HG03521 (cell line): ENCODE data around the gene PLEKHM1.
"Not testable (repeated sequence)": the region's sequence is repeated elsewhere in the genome, so short reads cannot be mapped to it uniquely, and the experiment has no call there.

ENCODE experiments used
- ATAC-seq: cut with Tn5 transposase; IDR thresholded peaks from one replicate; pipeline ENCODE4 v1.9.1; 2021; ENCODE audit warnings: mild to moderate bottlenecking, moderate library complexity; ENCODE audit not compliant: unreplicated experiment

The PLEKHM1 gene

GRCh38 chr17:45461524-45462327 is 28.8 kb downstream of the PLEKHM1 start:
- ATAC-seq, result peak; percentile 80

GRCh38 chr17:45460422-45460821 is 30.1 kb downstream of the PLEKHM1 start:
- not testable (repeated sequence) for ATAC-seq

- not testable (repeated sequence) for ATAC-seq
Measured at GRCh38 chr17:45454341-45454740, 36.2 kb downstream of the PLEKHM1 start.

GRCh38 chr17:45453731-45454130 is 36.8 kb downstream of the PLEKHM1 start:
- ATAC-seq, result not testable (repeated sequence)

- not testable (repeated sequence) for ATAC-seq
Measured at GRCh38 chr17:45453225-45453534, 37.3 kb downstream of the PLEKHM1 start.

- not testable (repeated sequence) for ATAC-seq
Measured at GRCh38 chr17:45452329-45453224, 37.9 kb downstream of the PLEKHM1 start.

GRCh38 chr17:45451660-45452059 is 38.9 kb downstream of the PLEKHM1 start:
- ATAC-seq, result not testable (repeated sequence)

GRCh38 chr17:45451131-45451530 is 39.4 kb downstream of the PLEKHM1 start:
- ATAC-seq, result no peak

- not testable (repeated sequence) for ATAC-seq
Measured at GRCh38 chr17:45449708-45450329, 40.7 kb downstream of the PLEKHM1 start.

- ATAC-seq, result not testable (repeated sequence)
Measured at GRCh38 chr17:45449260-45449659, 41.3 kb downstream of the PLEKHM1 start.

- ATAC-seq, result not testable (repeated sequence)
Measured at GRCh38 chr17:45448483-45448882, 42.0 kb downstream of the PLEKHM1 start.

GRCh38 chr17:45448066-45448465 is 42.5 kb downstream of the PLEKHM1 start:
- ATAC-seq, result not testable (repeated sequence)

GRCh38 chr17:45447650-45448049 is 42.9 kb downstream of the PLEKHM1 start:
- not testable (repeated sequence) for ATAC-seq

- not testable (repeated sequence) for ATAC-seq
Measured at GRCh38 chr17:45446872-45447625, 43.5 kb downstream of the PLEKHM1 start.

- not testable (repeated sequence) for ATAC-seq
Measured at GRCh38 chr17:45445901-45446743, 44.4 kb downstream of the PLEKHM1 start.

GRCh38 chr17:45444856-45445820 is 45.4 kb downstream of the PLEKHM1 start:
- not testable (repeated sequence) for ATAC-seq

GRCh38 chr17:45444301-45444700 is 46.2 kb downstream of the PLEKHM1 start:
- ATAC-seq, result not testable (repeated sequence)
